Measurements from ENCODE around the gene CFAP221. TPM values are rescaled to one million over a fixed set of nuclear protein-coding genes. Genes with fewer than 3 reads are reported as not detected.

The CFAP221 gene
- total RNA-seq, 1 experiment from 2014 or later, result not detected

DNA sequence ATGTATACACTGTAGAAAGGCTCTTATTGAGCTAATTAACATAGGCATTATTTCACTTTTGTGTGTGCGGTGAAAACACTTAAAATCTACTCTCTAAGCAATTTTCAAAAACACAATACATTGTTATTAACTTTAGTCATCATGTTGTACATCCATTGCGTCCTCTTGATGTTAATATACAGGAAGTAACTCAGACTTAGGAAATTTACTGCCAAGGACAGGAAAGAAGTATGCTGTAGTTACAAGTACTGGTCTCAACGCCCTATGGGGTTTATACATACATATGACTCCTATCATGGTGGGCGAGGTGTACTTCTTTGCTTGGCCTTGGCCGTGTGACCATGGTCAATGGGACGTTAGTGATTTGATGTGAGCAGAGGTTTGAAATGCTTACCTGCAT, 35.5 kb upstream of the CFAP221 start:
- Histone ChIP-seq H3K9me3 (ENCODE audit: insufficient read depth, low read depth) (no peaks in the 10 kb centered on the region), H3K27me3 (ENCODE audit: insufficient read depth, low read depth) (peaks cover 14% of the 10 kb centered on the region), H3K36me3 (ENCODE audit: low read depth) (no peaks in the 10 kb centered on the region), H3K9me2 (ENCODE audit: insufficient read depth) (no peaks in the 10 kb centered on the region), H3K4me2 (no peak overlapping the region), H3K4me1 (replicated peaks; ENCODE audit: insufficient read depth) (no peaks in the 10 kb centered on the region), H3F3A (ENCODE audit: insufficient read depth, low read depth) (no peaks in the 10 kb centered on the region), H2AFZ (no peak overlapping the region), H4K20me1 (ENCODE audit: insufficient read depth) (no peaks in the 10 kb centered on the region), H3K27ac (no peak overlapping the region), H3K79me2 (ENCODE audit: low read depth) (no peaks in the 10 kb centered on the region), H3K4me3 (no peak overlapping the region)
- POLR2A ChIA-PET (ENCODE audit: unreplicated experiment), result no interaction called here
- BruUV-seq (replicated peaks), result no TSS peak
- TF ChIP-seq, protein P1, sequence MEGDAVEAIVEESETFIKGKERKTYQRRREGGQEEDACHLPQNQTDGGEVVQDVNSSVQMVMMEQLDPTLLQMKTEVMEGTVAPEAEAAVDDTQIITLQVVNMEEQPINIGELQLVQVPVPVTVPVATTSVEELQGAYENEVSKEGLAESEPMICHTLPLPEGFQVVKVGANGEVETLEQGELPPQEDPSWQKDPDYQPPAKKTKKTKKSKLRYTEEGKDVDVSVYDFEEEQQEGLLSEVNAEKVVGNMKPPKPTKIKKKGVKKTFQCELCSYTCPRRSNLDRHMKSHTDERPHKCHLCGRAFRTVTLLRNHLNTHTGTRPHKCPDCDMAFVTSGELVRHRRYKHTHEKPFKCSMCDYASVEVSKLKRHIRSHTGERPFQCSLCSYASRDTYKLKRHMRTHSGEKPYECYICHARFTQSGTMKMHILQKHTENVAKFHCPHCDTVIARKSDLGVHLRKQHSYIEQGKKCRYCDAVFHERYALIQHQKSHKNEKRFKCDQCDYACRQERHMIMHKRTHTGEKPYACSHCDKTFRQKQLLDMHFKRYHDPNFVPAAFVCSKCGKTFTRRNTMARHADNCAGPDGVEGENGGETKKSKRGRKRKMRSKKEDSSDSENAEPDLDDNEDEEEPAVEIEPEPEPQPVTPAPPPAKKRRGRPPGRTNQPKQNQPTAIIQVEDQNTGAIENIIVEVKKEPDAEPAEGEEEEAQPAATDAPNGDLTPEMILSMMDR (conservative IDR thresholded peaks at IDR 0.05), result no peak
- no peak for TF ChIP-seq EZH2 (IDR thresholded peaks at IDR 0.05; ENCODE audit: low read depth)
- CTCF ChIA-PET, result no interaction called here
- DNase-seq, result no peak
- intact Hi-C loops (cut with micrococcal nuclease; ENCODE audit: unreplicated experiment), result no loop called here

DNA sequence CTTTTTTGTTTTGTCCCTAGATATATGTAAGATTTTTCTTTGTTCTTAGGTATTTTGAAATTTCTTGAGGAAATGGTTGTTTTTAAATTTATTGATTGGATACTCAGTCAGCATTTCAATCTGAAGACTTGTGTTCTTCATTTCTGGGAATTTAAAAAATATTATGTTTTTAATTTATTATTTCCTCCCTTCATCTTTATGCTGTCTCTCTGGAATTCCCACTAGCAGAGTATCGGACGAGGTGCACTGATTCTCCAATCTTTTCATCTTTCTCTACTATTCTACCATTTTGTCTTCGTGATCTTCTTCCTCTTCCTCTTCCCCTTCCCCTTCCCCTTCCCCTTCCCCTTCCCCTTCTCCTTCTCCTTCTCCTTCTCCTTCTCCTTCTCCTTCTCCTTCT, 32.3 kb upstream of the CFAP221 start:
- Histone ChIP-seq H3K79me2 (ENCODE audit: low read depth) (no peaks in the 10 kb centered on the region), H3K9me2 (ENCODE audit: insufficient read depth) (no peaks in the 10 kb centered on the region), H3K27me3 (ENCODE audit: insufficient read depth, low read depth) (peaks cover 29% of the 10 kb centered on the region), H3K36me3 (ENCODE audit: low read depth) (no peaks in the 10 kb centered on the region), H3K4me3 (no peak overlapping the region), H3K9me3 (ENCODE audit: insufficient read depth, low read depth) (no peaks in the 10 kb centered on the region), H4K20me1 (ENCODE audit: insufficient read depth) (no peaks in the 10 kb centered on the region), H2AFZ (no peak overlapping the region), H3K4me1 (replicated peaks; ENCODE audit: insufficient read depth) (no peaks in the 10 kb centered on the region), H3K4me2 (no peak overlapping the region), H3K27ac (no peak overlapping the region), H3F3A (ENCODE audit: insufficient read depth, low read depth) (no peaks in the 10 kb centered on the region)
- POLR2A ChIA-PET (ENCODE audit: unreplicated experiment), result no interaction called here
- no peak for DNase-seq
- TF ChIP-seq, protein P1 (conservative IDR thresholded peaks at IDR 0.05), result no peak
- TF ChIP-seq EZH2 (IDR thresholded peaks at IDR 0.05; ENCODE audit: low read depth), result no peak
- intact Hi-C loops (cut with micrococcal nuclease; ENCODE audit: unreplicated experiment), result no loop called here
- CTCF ChIA-PET, result no interaction called here
- no TSS peak for BruUV-seq (replicated peaks)

DNA sequence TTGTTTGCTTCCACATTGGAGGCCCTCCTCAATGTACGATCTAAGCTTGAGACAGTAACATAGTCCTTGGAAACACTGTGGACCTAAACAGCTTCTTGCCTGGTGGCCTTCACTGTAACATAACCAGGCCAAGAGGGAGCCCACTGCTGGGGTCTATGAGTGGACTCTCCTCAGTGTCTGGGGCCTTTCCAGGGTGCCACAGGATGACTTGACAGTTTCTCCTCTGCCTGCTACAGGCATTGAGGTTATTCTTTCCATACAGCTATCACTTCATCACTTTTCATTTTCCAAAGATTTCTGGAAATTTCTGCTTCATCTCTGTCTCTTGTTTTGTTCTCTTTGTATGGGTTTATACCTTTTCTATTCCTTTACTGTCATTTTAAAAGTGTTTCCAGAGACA, 31.3 kb upstream of the CFAP221 start:
- no peaks in the 10 kb centered on the region for H3K4me1 ChIP-seq (replicated peaks; ENCODE audit: insufficient read depth)
- ChIA-PET CTCF (no interaction called here), POLR2A (ENCODE audit: unreplicated experiment) (no interaction called here)
- H3K79me2 ChIP-seq (ENCODE audit: low read depth), result no peaks in the 10 kb centered on the region
- no peak overlapping the region for H3K4me2 ChIP-seq
- H3K4me3 ChIP-seq, result no peak overlapping the region
- no peaks in the 10 kb centered on the region for H3F3A ChIP-seq (ENCODE audit: insufficient read depth, low read depth)
- H2AFZ ChIP-seq, result no peak overlapping the region
- no peak overlapping the region for H3K27ac ChIP-seq
- no peaks in the 10 kb centered on the region for H3K9me3 ChIP-seq (ENCODE audit: insufficient read depth, low read depth)
- peaks cover 31% of the 10 kb centered on the region for H3K27me3 ChIP-seq (ENCODE audit: insufficient read depth, low read depth)
- H4K20me1 ChIP-seq (ENCODE audit: insufficient read depth), result no peaks in the 10 kb centered on the region
- TF ChIP-seq, protein P1 (conservative IDR thresholded peaks at IDR 0.05), result no peak
- TF ChIP-seq EZH2 (IDR thresholded peaks at IDR 0.05; ENCODE audit: low read depth), result no peak
- H3K9me2 ChIP-seq (ENCODE audit: insufficient read depth), result no peaks in the 10 kb centered on the region
- intact Hi-C loops (cut with micrococcal nuclease; ENCODE audit: unreplicated experiment), result no loop called here
- DNase-seq, result no peak
- H3K36me3 ChIP-seq (ENCODE audit: low read depth), result no peaks in the 10 kb centered on the region
- BruUV-seq (replicated peaks), result no TSS peak

Data from PC-9 (cell line).